Kidney epithelial cell (primary cell): ENCODE measurements around the gene PRICKLE4. TPM values are rescaled to one million over a fixed set of nuclear protein-coding genes. Genes with fewer than 3 reads are reported as not detected.

Source experiments
- DNase-seq: peaks from one replicate; pipeline ENCODE4 v3.0.0-alpha.2; 2010; ENCODE audit warnings: low read depth
- H3K27me3 ChIP-seq: 2 replicates; pipeline ENCODE4 v1.6.0; 2011; ENCODE audit warnings: low read length; ENCODE audit not compliant: control insufficient read depth, insufficient read depth
- H3K36me3 ChIP-seq: 2 replicates; pipeline ENCODE4 v1.5.1; 2011; ENCODE audit warnings: low read length; ENCODE audit not compliant: control insufficient read depth, insufficient read depth
- H3K4me3 ChIP-seq: 2 replicates; pipeline ENCODE4 v1.5.1; 2011; ENCODE audit warnings: low read depth, mild to moderate bottlenecking, control low read depth, low read length
- total RNA-seq: library from RNA; depleted of rRNA; stranded (reverse); fragments of >200 nt; gene quantifications from 2 replicates; pipeline ENCODE4 v1.2.3, GENCODE V29; 2015
- TF ChIP-seq, protein P1 (sequence below): IDR thresholded peaks from 2 replicates; pipeline ENCODE4 v1.5.1; 2011; ENCODE audit warnings: mild to moderate bottlenecking, moderate library complexity, low read length, control low read depth, inconsistent platforms; ENCODE audit not compliant: insufficient read depth, poor library complexity, severe bottlenecking

Gene PRICKLE4
- total RNA-seq, 1 donor from 2014 or later = not detected

DNA sequence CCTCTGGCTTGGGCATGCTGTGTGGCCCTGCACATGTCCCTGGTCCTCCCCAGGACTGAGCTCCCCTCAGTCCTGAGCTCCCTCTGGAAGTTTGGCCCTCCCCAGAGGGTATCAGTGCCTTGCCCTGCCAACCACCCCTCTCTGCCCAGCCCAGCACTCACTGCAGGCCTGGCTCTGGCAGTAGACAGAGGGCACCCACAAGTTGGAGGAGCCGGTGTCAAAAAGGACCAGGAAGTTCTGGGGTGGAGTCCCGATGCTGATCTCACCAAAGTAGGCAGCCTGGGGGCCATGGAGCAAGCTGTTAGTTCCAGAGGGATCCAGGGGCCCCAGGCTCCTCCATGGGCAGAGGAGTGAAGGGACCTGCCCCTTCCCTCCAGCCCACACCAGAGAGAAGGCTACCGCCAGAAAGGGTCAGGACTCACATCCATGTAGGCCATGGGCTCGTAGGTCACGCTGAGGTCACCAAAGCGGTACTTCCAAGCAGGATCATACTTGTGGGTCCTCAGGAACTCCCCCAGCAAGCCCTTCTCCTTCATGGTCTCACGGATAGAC is 36.3 kb upstream of the PRICKLE4 start:
- DNase-seq = no peak
- Histone ChIP-seq H3K4me3 (no peak overlapping the region), H3K27me3 (peaks cover under 1% of the 10 kb centered on the region), H3K36me3 (no peaks in the 10 kb centered on the region)
- TF ChIP-seq, protein P1, sequence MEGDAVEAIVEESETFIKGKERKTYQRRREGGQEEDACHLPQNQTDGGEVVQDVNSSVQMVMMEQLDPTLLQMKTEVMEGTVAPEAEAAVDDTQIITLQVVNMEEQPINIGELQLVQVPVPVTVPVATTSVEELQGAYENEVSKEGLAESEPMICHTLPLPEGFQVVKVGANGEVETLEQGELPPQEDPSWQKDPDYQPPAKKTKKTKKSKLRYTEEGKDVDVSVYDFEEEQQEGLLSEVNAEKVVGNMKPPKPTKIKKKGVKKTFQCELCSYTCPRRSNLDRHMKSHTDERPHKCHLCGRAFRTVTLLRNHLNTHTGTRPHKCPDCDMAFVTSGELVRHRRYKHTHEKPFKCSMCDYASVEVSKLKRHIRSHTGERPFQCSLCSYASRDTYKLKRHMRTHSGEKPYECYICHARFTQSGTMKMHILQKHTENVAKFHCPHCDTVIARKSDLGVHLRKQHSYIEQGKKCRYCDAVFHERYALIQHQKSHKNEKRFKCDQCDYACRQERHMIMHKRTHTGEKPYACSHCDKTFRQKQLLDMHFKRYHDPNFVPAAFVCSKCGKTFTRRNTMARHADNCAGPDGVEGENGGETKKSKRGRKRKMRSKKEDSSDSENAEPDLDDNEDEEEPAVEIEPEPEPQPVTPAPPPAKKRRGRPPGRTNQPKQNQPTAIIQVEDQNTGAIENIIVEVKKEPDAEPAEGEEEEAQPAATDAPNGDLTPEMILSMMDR = no peak

DNA sequence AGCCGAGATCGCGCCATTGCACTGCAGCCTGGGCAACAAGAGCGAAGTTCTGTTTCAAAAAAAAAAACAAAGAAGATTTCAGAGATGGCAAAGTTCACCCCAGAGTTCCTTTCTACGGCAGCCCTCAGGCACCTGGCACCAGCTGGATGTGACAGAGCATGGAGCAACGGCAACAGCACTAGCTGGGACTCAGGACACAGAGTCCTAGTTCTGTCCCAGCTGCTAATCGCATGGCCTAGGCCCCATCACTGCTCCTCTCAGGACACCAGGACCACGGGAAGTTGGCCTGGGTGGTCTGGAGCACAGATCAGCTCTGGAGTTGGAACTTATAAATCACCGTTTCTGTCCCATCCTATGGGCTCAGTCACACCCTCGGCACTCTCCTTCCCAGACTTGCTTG is 34.5 kb upstream of the PRICKLE4 start:
- TF ChIP-seq, protein P1 = no peak
- peaks cover 2% of the 10 kb centered on the region for H3K27me3 ChIP-seq
- no peak overlapping the region for H3K4me3 ChIP-seq
- DNase-seq = no peak
- H3K36me3 ChIP-seq = no peaks in the 10 kb centered on the region

DNA sequence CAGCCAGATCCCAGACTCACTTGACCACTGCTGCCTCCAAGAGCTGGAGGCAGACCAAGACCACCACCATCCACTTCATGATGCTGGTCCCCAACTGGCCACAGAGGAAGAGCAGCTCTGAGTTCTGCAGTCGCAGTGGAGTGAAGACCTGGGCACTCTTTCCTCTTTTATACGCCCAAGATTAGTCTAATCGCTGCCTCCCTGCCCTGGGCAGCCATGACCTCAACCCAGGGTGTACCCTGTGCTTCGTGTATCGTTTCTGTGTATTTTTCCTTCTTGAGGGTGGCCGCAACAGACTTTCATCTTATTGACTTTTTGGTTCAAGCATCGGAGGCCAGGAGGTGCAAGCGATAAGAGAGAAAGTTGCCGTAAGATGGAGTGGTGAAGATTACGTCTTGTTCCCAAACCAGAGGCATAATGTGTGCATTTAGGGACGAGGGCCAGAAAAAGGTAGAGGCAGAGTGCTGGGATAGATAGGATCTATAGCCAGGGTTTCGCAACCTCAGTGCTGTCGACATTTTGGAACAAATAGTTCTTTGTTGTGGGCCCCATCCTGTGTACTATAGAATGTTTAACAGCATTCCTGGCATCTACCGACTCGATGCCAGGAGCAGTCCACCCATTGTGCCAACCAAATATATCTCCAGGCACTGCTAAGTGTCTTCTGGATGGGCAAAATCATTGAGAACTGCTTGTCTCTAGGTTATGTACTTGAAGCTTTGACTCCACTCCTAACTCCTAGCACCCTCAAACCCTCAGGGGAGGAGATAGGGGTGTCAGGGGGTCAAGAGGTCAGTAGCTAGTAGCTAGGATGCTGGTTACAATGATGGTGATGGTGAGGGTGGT is 33.1 kb upstream of the PRICKLE4 start, which contains the start of gene PGC:
Gene PGC, minus strand, starts transcription at position 142 of the 846 bp plus-strand sequence. Its CDS starts 63 bp downstream, at position 79.
- Histone ChIP-seq H3K4me3 (no peak within 1 kb of the TSS), H3K36me3 (no peaks in the 10 kb centered on the region), H3K27me3 (peaks cover 2% of the 10 kb centered on the region)
- DNase-seq = no peak
- TF ChIP-seq, protein P1 = no peak

DNA sequence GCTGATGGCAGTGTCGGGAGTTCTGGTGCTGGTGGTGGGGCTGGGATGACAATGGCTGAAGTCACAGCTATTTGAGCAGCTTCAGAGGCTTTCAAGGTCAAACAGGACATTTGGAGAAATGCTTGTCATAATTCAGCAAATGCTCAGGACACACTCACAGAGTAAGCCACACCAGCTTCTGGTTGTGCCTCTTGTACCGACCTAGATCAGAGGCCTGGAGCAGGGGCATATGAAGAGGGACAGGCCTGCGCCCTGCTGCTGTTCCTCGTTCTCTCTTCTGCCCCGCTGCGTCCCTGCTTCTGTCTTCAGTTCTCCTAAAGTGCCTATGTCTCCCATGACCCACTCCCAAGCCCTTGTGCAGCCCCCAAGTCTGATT is 32.5 kb upstream of the PRICKLE4 start:
- Histone ChIP-seq H3K4me3 (no peak overlapping the region), H3K36me3 (no peaks in the 10 kb centered on the region), H3K27me3 (peaks cover 2% of the 10 kb centered on the region)
- TF ChIP-seq, protein P1 = no peak
- no peak for DNase-seq

DNA sequence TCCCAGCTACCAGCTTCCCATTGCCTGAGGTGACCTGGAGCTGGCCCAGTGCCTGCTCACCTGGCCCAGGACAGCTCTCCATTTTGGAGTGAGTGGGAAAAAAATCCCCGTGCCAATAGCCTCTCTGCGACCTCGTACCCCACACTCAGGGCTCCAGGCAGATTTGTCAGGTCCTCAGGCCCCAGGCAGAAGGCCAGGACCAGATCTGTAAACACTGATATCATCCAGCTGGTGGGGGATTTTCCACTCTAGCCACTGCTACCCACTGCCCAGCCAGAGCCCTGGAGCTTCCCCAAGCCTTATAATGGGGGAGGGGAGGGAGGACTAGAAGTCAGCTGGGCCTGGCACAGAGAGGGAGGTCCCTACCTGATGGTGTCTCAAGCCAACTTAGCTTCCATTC is 32.0 kb upstream of the PRICKLE4 start:
- TF ChIP-seq, protein P1 = no peak
- Histone ChIP-seq H3K4me3 (no peak overlapping the region), H3K36me3 (no peaks in the 10 kb centered on the region), H3K27me3 (peaks cover 2% of the 10 kb centered on the region)
- DNase-seq = no peak
